GM18526 (cell line): ENCODE results near the gene KLHL18.

Source experiments
- POLR2A ChIP-seq: IDR thresholded peaks from 3 replicates; pipeline ENCODE4 v1.6.1; 2011; ENCODE audit not compliant: insufficient read length; ENCODE audit errors: extremely low read depth

The KLHL18 gene

DNA sequence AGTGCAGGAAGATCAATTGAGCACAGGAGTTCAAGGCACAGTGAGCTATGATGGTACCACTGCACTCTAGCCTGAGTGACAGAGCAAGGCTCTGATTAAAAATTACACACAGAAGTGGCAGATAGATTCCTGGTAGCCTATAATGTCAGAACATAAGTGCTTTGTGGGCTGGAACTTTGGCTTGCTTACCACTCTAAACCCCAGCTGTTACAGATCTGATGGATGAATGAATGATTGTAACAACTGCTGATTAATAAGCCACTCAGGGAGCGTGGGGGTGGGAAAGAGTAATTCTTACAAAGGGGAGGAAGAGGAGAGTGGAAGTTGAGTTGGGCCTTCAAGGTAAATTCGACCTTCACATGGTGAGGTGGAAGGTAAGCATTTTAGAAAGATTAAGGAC is 57.2 kb downstream of the KLHL18 start:
- no peak for TF ChIP-seq POLR2A

DNA sequence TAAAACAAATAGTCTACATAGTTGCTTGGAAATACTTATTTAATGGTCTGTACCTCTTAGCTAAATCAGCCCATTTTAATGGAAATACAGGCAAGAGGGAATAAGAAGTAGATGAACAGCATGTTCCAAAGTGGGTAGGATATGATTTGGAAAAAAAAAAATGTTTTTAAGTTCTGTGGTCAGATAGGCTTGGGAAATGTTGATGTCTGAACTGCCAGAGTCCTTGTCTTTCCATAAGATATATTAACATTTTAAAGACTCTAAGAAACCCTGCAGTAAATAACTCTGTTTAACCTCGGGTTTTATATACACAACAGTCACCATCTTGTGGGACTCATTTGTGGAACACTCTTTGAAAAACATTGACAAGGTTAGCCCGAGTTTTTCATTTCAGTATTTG is 58.1 kb downstream of the KLHL18 start:
- no peak for TF ChIP-seq POLR2A

DNA sequence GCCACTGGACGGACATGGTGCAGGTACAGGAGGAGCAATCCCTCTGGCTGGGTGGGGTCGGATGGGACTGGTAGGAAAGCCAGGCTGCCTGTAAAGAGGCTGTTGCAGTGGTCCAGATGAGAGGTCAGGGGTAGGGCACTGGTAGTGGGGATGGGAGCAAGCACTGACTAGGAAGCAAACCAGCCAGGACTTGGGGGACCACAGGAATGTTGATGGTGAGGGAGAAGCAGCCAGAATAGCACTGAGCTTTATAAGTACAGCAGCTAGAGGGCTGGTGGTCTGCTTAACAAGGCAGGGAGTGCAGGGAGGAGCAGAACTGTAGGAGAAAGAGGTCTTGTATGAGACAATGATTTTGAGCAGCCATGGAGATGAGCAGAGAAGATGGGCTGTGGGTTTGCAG is 59.4 kb downstream of the KLHL18 start:
- no peak for TF ChIP-seq POLR2A

DNA sequence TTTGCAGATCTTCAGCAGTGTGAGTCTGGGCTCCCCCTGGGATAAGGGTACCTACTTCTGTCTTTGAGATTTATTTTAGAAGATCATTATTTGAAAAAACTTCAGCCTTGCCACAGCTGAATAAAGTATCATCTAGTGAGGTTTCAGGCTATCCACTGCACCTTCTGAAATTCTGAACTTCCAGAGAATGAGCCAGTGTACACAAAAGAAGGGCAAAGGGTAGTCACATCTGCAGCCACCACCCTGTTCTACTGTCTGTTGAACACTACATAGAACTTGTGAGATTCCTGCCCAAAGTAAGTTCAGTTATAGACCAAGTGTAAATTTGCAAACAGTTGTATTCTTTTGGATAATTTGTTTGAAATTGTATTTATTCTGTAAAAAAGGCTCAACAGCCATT is 60.1 kb downstream of the KLHL18 start:
- no peak for TF ChIP-seq POLR2A

DNA sequence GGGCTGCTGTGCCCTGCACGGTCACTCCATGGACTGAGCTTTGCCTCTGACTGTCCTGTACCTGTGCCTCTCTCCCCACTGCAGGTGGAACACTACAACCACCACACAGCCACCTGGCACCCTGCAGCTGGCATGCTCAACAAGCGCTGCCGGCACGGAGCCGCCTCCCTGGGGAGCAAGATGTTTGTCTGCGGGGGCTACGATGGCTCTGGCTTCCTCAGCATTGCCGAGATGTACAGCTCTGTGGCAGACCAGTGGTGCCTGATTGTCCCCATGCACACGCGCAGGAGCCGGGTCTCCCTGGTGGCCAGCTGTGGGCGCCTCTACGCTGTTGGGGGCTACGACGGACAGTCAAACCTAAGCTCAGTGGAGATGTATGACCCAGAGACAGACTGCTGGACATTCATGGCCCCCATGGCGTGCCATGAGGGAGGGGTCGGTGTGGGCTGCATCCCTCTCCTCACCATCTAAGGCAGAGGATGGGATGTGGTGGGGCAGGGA is 60.8 kb downstream of the KLHL18 start:
- TF ChIP-seq POLR2A: no peak

DNA sequence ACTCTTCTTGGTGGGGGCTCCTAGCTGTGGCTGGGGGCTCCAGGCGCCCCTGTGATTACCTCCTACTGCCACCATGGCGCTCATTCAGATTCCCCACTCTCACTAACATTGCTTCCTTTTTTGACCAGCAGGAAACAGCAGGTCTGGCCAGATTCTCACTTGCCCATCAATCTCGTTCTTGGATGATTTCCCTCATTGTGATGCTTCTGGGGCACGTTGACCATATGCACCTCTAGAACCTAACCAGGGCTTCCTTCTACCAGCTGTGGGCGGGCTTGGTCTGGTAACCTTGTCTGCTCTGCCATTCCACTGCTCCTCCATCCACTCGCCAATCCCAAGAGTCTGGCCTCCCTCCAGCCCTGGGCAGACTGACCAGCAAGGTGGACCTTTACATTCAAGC is 62.2 kb downstream of the KLHL18 start:
- no peak for TF ChIP-seq POLR2A

GRCh38 chr3:47347217-47347801 is 64.6 kb downstream of the KLHL18 start:
- no peak for TF ChIP-seq POLR2A

- TF ChIP-seq POLR2A: no peak
These were observed 65.8 kb downstream of the KLHL18 start for GRCh38 chr3:47348411-47349154.

- no peak for TF ChIP-seq POLR2A
These were observed 72.3 kb downstream of the KLHL18 start for GRCh38 chr3:47355010-47355409.

DNA sequence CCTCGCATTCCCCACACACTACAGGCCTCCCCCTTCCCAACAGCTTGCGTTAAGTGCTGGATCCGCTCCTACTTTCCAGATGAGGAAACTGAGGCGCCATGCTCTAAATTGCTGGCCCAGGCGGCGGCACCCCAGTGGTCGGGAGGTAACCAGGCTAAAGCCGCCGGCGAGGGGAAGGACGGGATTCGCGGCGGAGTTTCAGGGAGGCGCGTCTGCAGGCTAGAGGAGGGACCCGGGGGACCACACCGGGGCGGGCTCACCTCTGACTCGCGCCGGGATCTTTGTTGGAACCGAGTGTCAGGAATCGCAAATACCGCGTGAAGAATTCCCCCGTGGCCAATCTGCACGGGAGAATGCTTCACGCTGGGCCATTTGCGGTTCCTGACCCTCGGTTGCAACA is 73.5 kb downstream of the KLHL18 start:
- TF ChIP-seq POLR2A: no peak

DNA sequence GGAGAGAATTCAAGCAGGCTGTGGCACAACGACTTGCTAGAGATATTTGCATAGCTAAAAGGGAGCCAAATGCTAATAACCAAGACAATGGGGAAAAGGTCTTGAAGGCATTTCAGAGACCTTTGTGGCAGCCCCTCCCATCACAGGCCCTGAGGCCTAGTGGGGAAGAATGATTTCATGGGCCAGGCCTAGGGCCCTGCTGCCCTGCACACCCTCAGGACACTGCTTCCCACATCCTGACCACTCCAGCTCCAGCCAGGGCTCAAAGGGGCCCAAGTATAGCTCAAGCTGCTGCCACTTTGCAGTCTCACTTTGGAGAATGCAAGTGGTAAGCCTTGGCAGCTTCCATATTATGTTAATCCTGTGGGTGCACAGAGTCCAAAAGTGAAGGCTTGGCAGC is 76.6 kb downstream of the KLHL18 start:
- TF ChIP-seq POLR2A: no peak

DNA sequence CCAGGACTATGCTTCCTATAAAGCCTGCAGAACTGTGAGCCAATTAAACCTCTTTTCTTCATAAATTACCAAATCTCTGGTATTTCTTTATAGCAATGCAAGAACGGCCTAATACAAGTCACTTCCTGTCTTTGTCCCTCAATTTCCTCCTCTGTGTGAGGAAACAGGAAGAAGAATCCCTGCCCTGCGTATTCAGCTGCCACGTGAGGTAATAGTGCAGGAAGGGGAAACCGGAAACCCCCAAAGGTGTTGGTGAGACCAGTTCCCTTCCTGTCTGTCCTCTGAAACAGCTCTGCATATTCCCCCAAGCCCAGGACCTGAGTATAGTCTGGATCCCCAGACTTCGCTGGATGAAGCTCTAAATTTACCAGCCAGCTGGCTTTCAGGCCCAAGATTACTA is 80.0 kb downstream of the KLHL18 start:
- TF ChIP-seq POLR2A: no peak

- TF ChIP-seq POLR2A: no peak
These were observed 82.7 kb downstream of the KLHL18 start for GRCh38 chr3:47365213-47366153.

GRCh38 chr3:47366833-47367232 is 84.1 kb downstream of the KLHL18 start:
- TF ChIP-seq POLR2A: no peak

- no peak for TF ChIP-seq POLR2A
These were observed 84.9 kb downstream of the KLHL18 start for GRCh38 chr3:47367631-47368030.
